Measurements from ENCODE around the gene GUCA2B.

DNA sequence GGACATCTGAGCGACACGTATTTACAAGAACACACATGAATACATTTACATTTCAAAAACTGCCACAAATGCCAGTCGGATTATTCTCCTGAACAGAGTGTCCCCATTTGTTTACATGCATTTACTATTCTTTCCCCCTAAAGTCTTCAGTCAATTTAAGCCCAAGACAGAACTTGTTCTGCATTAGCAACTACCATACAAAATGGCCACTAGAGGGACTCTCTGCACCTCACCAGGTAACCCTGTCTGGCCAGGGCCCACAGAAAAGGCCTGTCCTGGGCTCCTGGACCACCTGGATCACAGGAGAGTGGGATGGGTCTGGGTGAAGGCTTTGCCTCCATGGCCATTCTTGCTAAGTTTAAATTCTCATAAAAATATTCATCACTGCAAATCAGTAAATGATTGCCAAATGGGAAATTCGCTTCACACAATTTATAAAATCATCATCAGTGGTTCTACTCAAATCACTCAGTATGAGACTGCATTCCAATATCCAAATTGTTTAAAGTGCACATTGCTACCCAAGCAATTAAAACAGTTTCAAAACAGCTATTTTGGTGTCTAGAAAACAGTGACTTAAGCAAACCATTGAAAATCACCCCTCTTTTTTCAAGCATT lies 23.8 kb downstream of the GUCA2B start:
- TF ChIP-seq, protein P1, sequence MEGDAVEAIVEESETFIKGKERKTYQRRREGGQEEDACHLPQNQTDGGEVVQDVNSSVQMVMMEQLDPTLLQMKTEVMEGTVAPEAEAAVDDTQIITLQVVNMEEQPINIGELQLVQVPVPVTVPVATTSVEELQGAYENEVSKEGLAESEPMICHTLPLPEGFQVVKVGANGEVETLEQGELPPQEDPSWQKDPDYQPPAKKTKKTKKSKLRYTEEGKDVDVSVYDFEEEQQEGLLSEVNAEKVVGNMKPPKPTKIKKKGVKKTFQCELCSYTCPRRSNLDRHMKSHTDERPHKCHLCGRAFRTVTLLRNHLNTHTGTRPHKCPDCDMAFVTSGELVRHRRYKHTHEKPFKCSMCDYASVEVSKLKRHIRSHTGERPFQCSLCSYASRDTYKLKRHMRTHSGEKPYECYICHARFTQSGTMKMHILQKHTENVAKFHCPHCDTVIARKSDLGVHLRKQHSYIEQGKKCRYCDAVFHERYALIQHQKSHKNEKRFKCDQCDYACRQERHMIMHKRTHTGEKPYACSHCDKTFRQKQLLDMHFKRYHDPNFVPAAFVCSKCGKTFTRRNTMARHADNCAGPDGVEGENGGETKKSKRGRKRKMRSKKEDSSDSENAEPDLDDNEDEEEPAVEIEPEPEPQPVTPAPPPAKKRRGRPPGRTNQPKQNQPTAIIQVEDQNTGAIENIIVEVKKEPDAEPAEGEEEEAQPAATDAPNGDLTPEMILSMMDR (IDR thresholded peaks at IDR 0.05) = peak; percentile 40 to 84 (median 74)
- no peak for TF ChIP-seq POLR2A (IDR thresholded peaks at IDR 0.05)

Measured in prostate gland (tissue), 2 donors.